Measurements from ENCODE around the gene MMS19.

The MMS19 gene

DNA sequence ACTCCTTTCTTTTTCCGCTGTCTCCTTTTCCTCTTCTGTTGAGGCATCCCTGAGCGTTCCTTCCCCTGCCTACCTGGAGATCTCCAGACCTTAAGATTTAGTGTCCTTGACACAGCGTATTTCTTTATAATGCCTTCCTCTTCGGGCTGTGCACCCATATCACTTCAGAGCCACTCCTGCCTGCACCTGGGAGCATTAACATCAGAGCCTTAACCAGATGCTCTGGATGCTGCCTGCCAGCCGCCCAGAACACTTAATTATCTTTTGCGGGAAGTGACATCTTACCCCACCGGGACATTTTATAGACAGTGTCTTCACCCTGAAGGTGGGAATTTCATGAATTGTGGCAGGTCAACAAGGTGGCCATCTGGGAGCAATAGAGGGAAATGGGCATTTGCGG lies 24.7 kb upstream of the MMS19 start:
- ATAC-seq (ENCODE audit: insufficient read depth, low read depth) = no peak
- no peak overlapping the region for H3K4me3 ChIP-seq (ENCODE audit: low read depth in 1 of 2, low read length in 2 of 2)
- TF ChIP-seq CTCF (IDR thresholded peaks at IDR 0.05; ENCODE audit: borderline replicate concordance, extremely low read depth, low read length, poor library complexity, severe bottlenecking) = no peak
- no peak overlapping the region for H3K9ac ChIP-seq (ENCODE audit: low read depth, low read length)
- no peaks in the 10 kb centered on the region for H3K9me3 ChIP-seq (ENCODE audit: insufficient read depth, low read length, severe bottlenecking)
- H2AFZ ChIP-seq (ENCODE audit: low read depth, low read length) = no peak overlapping the region
- no peaks in the 10 kb centered on the region for H3K36me3 ChIP-seq (ENCODE audit: insufficient read depth, low read length)
- no peaks in the 10 kb centered on the region for H4K20me1 ChIP-seq (ENCODE audit: insufficient read depth, low read length)
- H3K27ac ChIP-seq (ENCODE audit: low read length) = no peak overlapping the region
- DNase-seq = no peak
- no peak overlapping the region for H3K4me2 ChIP-seq (ENCODE audit: insufficient read depth, low read length)
- H3K4me1 ChIP-seq (ENCODE audit: insufficient read depth, low read length) = no peaks in the 10 kb centered on the region
- H3K27me3 ChIP-seq (ENCODE audit: insufficient read depth, low read length, poor library complexity) = peaks cover 13% of the 10 kb centered on the region
- no peaks in the 10 kb centered on the region for H3K79me2 ChIP-seq (ENCODE audit: insufficient read depth, low read length)

DNA sequence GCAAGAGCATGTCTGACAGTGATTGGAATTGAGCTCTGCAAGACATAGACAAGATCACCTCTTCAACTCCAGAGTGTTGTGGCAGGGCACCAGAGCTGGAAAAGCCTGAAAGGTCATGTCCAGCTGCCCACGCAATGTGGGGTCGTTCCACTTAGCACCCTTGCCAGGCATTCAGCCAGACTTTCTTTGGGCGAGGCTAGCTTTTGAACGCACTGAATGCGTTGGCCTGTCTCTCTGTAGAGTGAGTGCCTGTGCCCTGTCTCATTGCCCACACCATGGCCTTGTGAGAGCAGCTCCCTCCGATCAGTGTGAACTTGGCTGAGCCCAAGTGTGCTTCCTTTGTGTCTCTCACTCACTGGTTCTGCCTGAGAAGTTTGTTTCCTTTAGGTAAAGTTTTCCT lies 23.8 kb upstream of the MMS19 start:
- H3K79me2 ChIP-seq (ENCODE audit: insufficient read depth, low read length) = no peaks in the 10 kb centered on the region
- H3K27me3 ChIP-seq (ENCODE audit: insufficient read depth, low read length, poor library complexity) = peaks cover 13% of the 10 kb centered on the region

DNA sequence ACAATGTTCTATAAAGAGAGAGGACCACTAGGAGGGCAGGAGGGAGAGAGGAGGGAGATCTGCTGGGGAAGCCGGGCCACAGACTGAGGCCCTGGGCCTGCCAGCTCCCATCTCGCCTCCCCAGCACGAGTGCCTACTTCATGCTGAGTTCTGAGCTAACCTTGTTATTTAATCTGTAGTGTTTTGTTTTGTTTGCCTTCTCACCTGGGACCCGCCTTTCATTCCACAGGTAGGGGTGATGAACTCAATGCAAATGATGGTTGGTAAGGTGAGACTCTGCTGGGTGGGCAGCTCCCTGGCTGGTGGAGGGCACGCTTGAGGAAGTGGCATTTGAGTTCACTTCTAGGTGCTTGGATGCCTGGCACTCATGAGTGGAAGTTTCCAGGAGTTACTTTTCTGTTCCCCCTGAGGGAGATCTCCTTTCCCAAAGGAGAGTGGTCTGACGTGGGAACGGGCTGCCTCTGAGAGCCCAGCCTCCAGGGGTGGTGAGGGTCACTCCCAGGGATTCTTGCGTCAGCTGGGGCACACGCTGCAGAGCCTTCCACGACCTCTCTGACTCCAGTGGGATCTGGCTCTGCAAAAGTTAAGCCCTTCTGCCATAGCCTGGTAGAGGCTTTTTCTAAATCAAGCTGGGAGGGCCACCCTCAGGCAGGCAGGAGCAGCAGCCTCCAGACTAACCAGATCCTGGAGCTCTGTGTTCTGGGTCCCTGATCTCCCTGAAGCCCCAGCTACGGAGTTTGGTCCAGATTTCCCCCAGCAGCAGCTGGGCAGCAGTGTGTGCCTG lies 22.9 kb upstream of the MMS19 start:
- Histone ChIP-seq H3K9ac (ENCODE audit: low read depth, low read length) (no peak overlapping the region), H2AFZ (ENCODE audit: low read depth, low read length) (no peak overlapping the region), H3K27ac (ENCODE audit: low read length) (no peak overlapping the region), H4K20me1 (ENCODE audit: insufficient read depth, low read length) (peaks cover 1% of the 10 kb centered on the region; the same call in 1 of the 2 replicates), H3K9me3 (ENCODE audit: insufficient read depth, low read length, severe bottlenecking) (no peaks in the 10 kb centered on the region), H3K4me2 (ENCODE audit: insufficient read depth, low read length) (no peak overlapping the region), H3K4me1 (ENCODE audit: insufficient read depth, low read length) (no peaks in the 10 kb centered on the region), H3K36me3 (ENCODE audit: insufficient read depth, low read length) (no peaks in the 10 kb centered on the region), H3K27me3 (ENCODE audit: insufficient read depth, low read length, poor library complexity) (peaks cover 13% of the 10 kb centered on the region), H3K4me3 (ENCODE audit: low read depth in 1 of 2, low read length in 2 of 2) (no peak overlapping the region), H3K79me2 (ENCODE audit: insufficient read depth, low read length) (no peaks in the 10 kb centered on the region)
- ATAC-seq (ENCODE audit: insufficient read depth, low read depth) (no peak), DNase-seq (no peak)
- TF ChIP-seq CTCF (IDR thresholded peaks at IDR 0.05; ENCODE audit: borderline replicate concordance, extremely low read depth, low read length, poor library complexity, severe bottlenecking) (no peak), EZH2 (IDR thresholded peaks at IDR 0.05; ENCODE audit: borderline replicate concordance, low read depth, low read length, severe bottlenecking) (no peak)

More for the DNA sequence above, 23.8 kb upstream of the MMS19 start:
- ATAC-seq (ENCODE audit: insufficient read depth, low read depth) (no peak), DNase-seq (no peak)
- Histone ChIP-seq H3K36me3 (ENCODE audit: insufficient read depth, low read length) (no peaks in the 10 kb centered on the region), H2AFZ (ENCODE audit: low read depth, low read length) (no peak overlapping the region), H3K4me2 (ENCODE audit: insufficient read depth, low read length) (no peak overlapping the region), H4K20me1 (ENCODE audit: insufficient read depth, low read length) (no peaks in the 10 kb centered on the region), H3K27ac (ENCODE audit: low read length) (no peak overlapping the region), H3K4me3 (ENCODE audit: low read depth in 1 of 2, low read length in 2 of 2) (no peak overlapping the region), H3K9ac (ENCODE audit: low read depth, low read length) (no peak overlapping the region), H3K4me1 (ENCODE audit: insufficient read depth, low read length) (no peaks in the 10 kb centered on the region), H3K9me3 (ENCODE audit: insufficient read depth, low read length, severe bottlenecking) (no peaks in the 10 kb centered on the region)
- TF ChIP-seq CTCF (IDR thresholded peaks at IDR 0.05; ENCODE audit: borderline replicate concordance, extremely low read depth, low read length, poor library complexity, severe bottlenecking) (no peak), EZH2 (IDR thresholded peaks at IDR 0.05; ENCODE audit: borderline replicate concordance, low read depth, low read length, severe bottlenecking) (no peak)

Measured in DND-41 (cell line).